HCT116 (cell line): ENCODE measurements around the gene CAMK2G.

Experiments
- CBX3 ChIP-seq: IDR thresholded peaks from 2 replicates; pipeline ENCODE4 v1.6.1; 2012; ENCODE audit warnings: low read depth
- CEBPB ChIP-seq: IDR thresholded peaks from 2 replicates; pipeline ENCODE4 v1.6.1; 2012; ENCODE audit warnings: low read depth
- EZH2phosphoT487 ChIP-seq: fragments of 200-600 bp; IDR thresholded peaks from 2 replicates; pipeline ENCODE4 v1.6.1; 2018; ENCODE audit warnings: antibody characterized with exemption, borderline replicate concordance
- FOSL1 ChIP-seq: IDR thresholded peaks from 2 replicates; pipeline ENCODE4 v1.6.1; 2012; ENCODE audit warnings: low read depth
- MAX ChIP-seq: IDR thresholded peaks from 2 replicates; pipeline ENCODE4 v1.6.1; 2012
- POLR2A ChIP-seq: IDR thresholded peaks from 2 replicates; pipeline ENCODE4 v1.7.0; 2011; ENCODE audit warnings: borderline replicate concordance; ENCODE audit not compliant: insufficient read depth, insufficient read length; ENCODE audit errors: extremely low read depth
- POLR2AphosphoS5 ChIP-seq: IDR thresholded peaks from 2 replicates; pipeline ENCODE4 v1.6.1; 2011; ENCODE audit warnings: mild to moderate bottlenecking, low read depth, low read length, moderate library complexity
- RAD21 ChIP-seq: IDR thresholded peaks from 2 replicates; pipeline ENCODE4 v1.6.1; 2012; ENCODE audit warnings: low read depth, mild to moderate bottlenecking
- SIN3A ChIP-seq: IDR thresholded peaks from 2 replicates; pipeline ENCODE4 v1.6.1; 2012; ENCODE audit warnings: low read depth
- TCF7L2 ChIP-seq: IDR thresholded peaks from 2 replicates; pipeline ENCODE4 v1.7.0; 2011; ENCODE audit warnings: borderline replicate concordance, inconsistent platforms; ENCODE audit not compliant: insufficient read depth, insufficient read length; ENCODE audit errors: extremely low read depth
- ZNF274 ChIP-seq: fragments of 200-500 bp; sonication (Bioruptor generic); IDR thresholded peaks from 2 replicates; pipeline ENCODE4 v1.6.1; 2014; ENCODE audit warnings: mild to moderate bottlenecking, low read depth, low read length, inconsistent platforms
- TF ChIP-seq, protein P1 (sequence below), 3 experiments: fragments of 200-600 bp in 1 of 3; sonication (generic) in 1 of 3; IDR thresholded peaks in 2 of 3; conservative IDR thresholded peaks in 1 of 3; 2 replicates each; pipeline ENCODE4 v1.5.1; 2012 to 2017; ENCODE audit warnings: low read depth in 2 of 3, low read length in 2 of 3, antibody characterized with exemption in 1 of 3, borderline replicate concordance in 1 of 3, control low read depth in 1 of 3, mild to moderate bottlenecking in 1 of 3, mixed read lengths in 1 of 3, mixed run types in 1 of 3, moderate library complexity in 1 of 3; ENCODE audit not compliant: insufficient read depth in 1 of 3

DNA sequence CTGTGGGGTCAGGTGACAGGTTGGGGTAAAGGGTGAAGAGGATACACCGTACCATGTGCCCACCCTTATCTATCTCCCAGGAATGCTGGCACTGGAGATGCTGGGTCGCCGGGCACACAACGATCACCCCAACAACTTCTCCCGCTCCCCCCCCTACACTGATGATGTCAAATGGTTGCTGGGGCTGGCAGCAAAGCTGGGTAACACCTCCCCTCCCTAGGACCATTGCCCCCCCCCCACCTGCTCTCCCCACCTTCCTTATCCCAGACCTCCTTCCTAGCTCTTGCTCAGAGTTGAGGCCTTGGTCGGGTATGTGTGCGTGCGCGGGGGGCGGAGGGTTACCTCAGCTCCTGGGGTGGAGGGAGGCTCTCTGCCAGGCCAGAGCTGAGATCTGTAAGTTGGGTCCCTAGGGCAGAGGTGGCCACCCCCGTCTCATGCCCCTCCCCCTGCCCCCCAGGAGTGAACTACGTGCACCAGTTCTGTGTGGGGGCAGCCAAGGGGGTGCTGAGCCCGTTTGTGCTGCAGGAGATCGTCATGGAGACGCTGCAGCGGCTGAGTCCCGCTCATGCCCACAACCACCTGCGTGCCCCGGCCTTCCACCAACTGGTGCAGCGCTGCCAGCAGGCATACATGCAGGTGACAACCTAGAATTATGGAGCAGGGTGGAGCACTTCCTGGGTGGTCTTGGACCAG is 73.6 kb downstream of the CAMK2G start:
- TF ChIP-seq FOSL1 (no peak), POLR2A (no peak), POLR2AphosphoS5 (no peak), SIN3A (no peak), TCF7L2 (no peak), CBX3 (no peak), EZH2phosphoT487 (no peak), RAD21 (no peak), MAX (no peak), CEBPB (no peak), ZNF274 (no peak)
- TF ChIP-seq, protein P1, sequence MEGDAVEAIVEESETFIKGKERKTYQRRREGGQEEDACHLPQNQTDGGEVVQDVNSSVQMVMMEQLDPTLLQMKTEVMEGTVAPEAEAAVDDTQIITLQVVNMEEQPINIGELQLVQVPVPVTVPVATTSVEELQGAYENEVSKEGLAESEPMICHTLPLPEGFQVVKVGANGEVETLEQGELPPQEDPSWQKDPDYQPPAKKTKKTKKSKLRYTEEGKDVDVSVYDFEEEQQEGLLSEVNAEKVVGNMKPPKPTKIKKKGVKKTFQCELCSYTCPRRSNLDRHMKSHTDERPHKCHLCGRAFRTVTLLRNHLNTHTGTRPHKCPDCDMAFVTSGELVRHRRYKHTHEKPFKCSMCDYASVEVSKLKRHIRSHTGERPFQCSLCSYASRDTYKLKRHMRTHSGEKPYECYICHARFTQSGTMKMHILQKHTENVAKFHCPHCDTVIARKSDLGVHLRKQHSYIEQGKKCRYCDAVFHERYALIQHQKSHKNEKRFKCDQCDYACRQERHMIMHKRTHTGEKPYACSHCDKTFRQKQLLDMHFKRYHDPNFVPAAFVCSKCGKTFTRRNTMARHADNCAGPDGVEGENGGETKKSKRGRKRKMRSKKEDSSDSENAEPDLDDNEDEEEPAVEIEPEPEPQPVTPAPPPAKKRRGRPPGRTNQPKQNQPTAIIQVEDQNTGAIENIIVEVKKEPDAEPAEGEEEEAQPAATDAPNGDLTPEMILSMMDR (IDR thresholded peaks at IDR 0.05 in 2 of 3, conservative IDR thresholded peaks at IDR 0.05 in 1 of 3; ENCODE audit: borderline replicate concordance in 1 of 3, insufficient read depth in 1 of 3, low read depth in 2 of 3, low read length in 2 of 3) = no peak
